NCI-H1105 (cell line): ENCODE measurements around the gene PGS1.
A peak's percentile ranks its signal among the peaks of the same experiment; 100 is the strongest.

Experiments used
- DNase-seq: peaks from one replicate; lab custom pipeline; 2025; lab: John Stamatoyannopoulos, UW

Gene PGS1

DNA sequence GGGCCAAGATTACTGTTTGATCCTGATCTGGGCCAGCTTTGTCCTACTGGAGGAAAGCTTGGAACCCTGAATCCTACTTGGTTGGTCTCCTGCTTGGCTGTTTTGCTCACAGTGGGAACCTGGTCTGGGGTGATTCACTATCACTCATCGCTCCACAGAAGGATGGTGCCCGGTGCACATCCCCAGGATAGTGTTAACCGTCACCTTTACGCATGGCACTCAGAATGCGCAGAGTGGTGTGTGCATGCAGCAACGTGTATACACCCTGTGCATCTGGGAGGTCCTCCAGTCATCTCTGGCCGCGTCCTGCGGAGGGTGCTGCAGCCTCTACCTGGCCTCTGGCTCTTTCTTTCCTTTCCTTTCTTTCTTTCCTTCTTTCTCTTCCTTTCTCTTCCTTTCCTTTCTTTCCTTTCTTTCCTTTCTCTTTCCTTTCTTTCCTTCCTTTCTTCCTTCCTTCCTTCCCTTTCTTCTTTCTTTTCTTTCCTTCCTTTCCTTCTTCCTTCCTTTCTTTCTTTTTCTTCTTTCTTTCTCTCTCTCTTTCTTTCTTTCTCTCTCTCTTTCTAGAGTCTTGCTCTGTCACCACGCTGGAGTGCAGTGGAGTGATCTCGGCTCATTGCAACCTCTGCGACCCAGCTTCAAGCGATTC lies 31.7 kb upstream of the PGS1 start:
- no peak for DNase-seq

GRCh38 chr17:78347453-78347852 lies 31.0 kb upstream of the PGS1 start:
- DNase-seq = no peak

GRCh38 chr17:78348055-78348770 lies 30.2 kb upstream of the PGS1 start:
- DNase-seq = no peak

GRCh38 chr17:78349891-78350642 lies 28.4 kb upstream of the PGS1 start:
- DNase-seq = no peak

GRCh38 chr17:78351449-78352006 lies 26.9 kb upstream of the PGS1 start:
- no peak for DNase-seq

- no peak for DNase-seq
Observed at GRCh38 chr17:78353834-78354233, 24.6 kb upstream of the PGS1 start.

- no peak for DNase-seq
Observed at GRCh38 chr17:78355045-78355641, 23.3 kb upstream of the PGS1 start.

DNA sequence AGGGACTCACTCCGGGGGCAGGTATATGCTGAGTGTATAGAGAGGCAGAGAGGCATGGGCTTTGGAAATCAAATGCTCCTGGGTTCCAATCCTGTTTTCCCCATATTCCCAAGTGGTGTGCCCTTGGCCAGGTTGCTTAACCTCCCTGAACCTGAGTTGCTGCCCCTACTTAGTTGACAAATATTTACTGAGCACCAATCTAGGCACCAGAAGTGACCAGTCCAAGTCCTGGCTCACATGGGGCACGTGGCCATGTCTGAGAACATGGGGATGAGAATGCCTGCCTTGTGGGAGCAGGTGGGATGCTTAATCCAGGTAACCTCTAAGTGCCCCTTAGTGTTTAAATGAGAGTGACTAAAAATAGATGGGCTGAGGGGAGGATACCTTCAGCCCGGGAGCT lies 22.7 kb upstream of the PGS1 start:
- DNase-seq = no peak

GRCh38 chr17:78356101-78356713 lies 22.2 kb upstream of the PGS1 start:
- DNase-seq = no peak

- no peak for DNase-seq
Observed at GRCh38 chr17:78357177-78357586, 21.3 kb upstream of the PGS1 start.

- no peak for DNase-seq
Observed at GRCh38 chr17:78357672-78358537, 20.5 kb upstream of the PGS1 start.

DNA sequence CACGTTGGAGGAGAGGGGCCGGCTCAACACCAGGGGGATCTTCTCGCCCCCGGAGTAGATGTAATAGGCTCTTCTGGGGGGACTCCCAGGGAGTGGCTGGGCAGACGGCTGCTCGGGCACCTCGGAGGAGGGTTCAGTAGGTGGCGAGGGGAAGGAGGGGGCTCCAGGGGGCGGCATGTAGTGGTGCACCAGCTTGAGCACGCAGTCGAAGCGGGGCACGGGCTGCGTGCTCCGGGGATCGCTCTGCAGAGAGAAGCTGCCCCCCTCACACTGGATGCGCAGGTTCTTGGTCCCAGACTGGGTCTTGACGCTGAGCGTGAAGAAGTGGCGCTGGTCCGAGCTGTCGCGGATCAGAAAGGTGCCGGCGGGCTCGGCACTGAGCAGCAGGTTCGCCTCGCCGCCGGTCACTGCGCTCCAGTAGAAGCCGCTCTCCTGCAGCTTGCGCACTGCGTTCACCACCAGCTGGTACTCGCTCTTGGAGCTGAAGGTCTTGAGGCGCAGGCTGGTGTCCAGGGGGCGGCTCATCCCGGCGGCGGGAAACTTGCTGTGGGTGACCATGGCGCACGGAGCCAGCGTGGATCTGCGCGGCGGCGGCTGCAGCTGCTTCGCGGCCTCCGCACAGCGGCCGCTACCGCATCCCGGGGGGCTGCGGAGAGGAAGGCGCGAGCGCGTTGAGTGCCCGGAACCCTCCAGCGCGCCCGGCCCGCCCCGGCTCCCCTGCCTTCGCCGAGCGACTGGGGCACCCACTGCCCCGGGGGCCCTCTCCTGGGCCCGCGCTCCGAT lies 19.7 kb upstream of the PGS1 start:
- peak; percentile 0 for DNase-seq

DNA sequence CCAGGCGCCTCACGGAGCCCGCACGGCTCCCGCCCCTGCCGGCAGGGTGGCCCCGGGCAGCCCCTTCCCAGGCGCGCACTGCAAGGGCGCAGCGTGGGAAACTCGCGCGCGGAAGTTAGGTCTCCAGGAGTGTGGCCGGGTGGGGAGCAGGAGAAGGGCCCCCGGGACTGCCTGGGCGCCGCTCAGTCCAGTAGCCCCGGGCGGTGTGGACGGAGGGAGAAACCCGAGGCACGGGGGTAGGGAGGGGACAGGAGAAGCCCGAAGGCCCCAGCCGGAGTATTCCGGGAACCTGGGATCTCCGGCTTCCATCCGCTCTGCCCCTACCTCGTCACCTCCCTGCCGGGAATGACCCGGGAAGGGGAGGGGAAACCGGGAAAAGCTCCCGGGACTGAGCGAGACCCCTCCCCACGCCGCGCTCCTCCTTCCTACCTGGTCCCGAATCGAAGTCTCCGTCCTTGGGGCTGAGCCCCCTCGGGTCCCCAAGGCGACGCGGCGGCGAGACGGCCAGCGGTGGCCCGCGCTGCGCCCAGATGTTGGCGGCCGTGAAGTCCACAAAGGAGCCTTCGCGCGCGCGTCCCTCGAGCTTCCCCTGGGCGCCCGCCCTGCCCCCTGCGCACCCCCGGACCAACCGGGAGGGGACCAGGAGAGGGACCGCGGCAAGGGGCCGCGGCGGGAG lies 19.0 kb upstream of the PGS1 start:
- peak; percentile 17 for DNase-seq

DNA sequence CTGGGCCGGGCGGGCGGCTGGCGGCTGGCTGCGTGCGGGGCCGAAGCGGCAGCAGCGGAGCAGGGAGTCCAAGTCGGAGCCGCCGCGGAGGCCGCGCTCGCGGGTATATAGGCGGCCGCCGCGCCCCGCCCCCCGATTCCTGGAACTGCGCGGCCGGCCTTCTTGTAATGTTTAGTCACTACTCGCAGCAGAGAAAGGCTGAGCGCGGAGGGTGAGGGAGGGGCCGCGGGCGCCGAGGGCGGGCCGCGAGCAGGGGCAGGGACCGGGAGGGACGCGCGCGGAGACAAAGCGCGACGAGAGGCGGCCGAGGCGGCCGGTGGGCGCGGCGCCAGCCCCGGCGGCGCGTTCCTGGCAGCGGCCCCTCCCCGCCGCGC lies 18.5 kb upstream of the PGS1 start, which contains the start of gene SOCS3:
TSS of gene SOCS3 (minus strand) at position 81 of the 374 bp plus-strand sequence. CDS start 982 bp downstream, outside the sequence.
- peak; percentile 80 for DNase-seq

DNA sequence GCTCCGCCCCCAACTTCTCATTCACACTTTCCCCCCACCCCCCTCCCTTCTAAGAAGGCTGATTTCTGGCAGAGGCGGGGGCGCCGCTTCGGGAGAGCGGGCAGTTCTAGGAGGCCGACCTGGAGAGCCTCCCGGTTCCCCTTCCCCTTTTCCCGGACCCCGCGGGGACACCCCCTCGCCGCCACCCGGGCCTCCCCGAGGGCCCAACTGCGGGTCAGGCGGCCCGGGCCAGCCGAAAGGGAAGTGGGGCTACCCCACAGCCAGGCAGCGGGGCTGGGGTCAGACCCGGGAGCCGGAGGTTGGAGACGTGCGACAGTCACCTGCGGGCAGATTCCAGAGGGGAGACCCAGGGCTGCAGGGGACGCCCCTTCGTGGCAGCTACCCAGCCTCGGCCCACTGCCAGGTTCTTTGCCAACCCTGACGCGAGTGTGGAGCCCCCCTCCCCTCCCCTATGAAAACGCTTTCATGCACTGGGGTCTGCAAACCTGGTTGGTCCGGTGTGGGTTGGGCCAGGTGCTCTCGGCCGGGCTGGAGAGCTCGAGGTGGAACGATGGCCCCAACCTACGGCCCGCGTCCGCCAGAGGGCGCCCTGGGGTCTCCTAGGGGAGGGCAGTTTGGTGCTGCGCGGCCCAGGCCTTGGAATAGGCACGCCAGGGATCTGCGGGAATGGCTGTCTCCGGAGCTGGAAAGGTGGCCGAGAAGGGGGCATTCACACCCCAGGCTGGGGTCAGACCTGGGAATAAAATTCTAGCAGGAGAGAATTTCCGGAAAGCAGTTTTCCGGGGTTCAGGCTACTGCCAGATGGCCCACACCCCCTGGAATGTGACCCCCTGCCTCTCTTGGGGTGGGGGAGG lies 17.9 kb upstream of the PGS1 start:
- DNase-seq = peak; percentile 90

GRCh38 chr17:78361225-78361701 lies 17.2 kb upstream of the PGS1 start:
- DNase-seq = no peak

DNA sequence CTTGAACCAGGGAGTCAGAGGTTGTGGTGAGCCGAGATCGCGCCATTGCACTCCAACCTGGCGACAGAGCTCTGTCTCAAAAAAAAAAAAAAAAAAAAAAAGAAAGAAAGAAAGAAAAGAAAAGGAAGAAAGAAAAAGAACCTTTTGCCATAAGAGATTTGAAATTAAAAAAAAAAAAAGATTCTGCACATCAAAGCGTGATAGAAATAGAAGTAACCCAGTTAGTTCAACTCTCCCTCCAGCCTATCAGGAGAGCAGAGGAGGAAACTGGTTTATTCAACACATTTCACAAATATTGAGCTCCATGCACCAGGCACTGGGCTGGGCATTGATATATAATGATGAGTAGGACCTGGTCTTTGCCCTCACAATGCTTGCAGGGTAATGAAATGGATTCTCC lies 16.2 kb upstream of the PGS1 start:
- DNase-seq = no peak

GRCh38 chr17:78362671-78363070 lies 15.8 kb upstream of the PGS1 start:
- no peak for DNase-seq
